ENCODE measurements around the gene MYL9.

Gene MYL9

GRCh38 chr20:36526521-36527011 lies 14.8 kb upstream of the MYL9 start:
- DNase-seq, result no peak

GRCh38 chr20:36527331-36528125 lies 13.8 kb upstream of the MYL9 start:
- no peak for DNase-seq

GRCh38 chr20:36528176-36528874 lies 13.0 kb upstream of the MYL9 start:
- DNase-seq, result no peak

- DNase-seq, result no peak
Observed at GRCh38 chr20:36528875-36529417, 12.4 kb upstream of the MYL9 start.

- DNase-seq, result no peak
Observed at GRCh38 chr20:36532388-36532787, 8.9 kb upstream of the MYL9 start.

- no peak for DNase-seq
Observed at GRCh38 chr20:36532822-36533221, 8.5 kb upstream of the MYL9 start.

- DNase-seq, result no peak
Observed at GRCh38 chr20:36538026-36538722, 3.1 kb upstream of the MYL9 start.

- DNase-seq, result no peak
Observed at GRCh38 chr20:36540551-36541211, 638 bp upstream of the MYL9 start.

- peak; percentile 58 for DNase-seq
Observed at GRCh38 chr20:36541768-36542488, 609 bp downstream of the MYL9 start.

- DNase-seq, result no peak
Observed at GRCh38 chr20:36542516-36543183, 1.3 kb downstream of the MYL9 start.

GRCh38 chr20:36543184-36544133 lies 2.1 kb downstream of the MYL9 start:
- peak; percentile 44 for DNase-seq

- peak; percentile 23 for DNase-seq
Observed at GRCh38 chr20:36544134-36545018, 3.1 kb downstream of the MYL9 start.

GRCh38 chr20:36546111-36546736 lies 4.9 kb downstream of the MYL9 start:
- no peak for DNase-seq

- DNase-seq, result no peak
Observed at GRCh38 chr20:36547186-36548005, 6.1 kb downstream of the MYL9 start.

- no peak for DNase-seq
Observed at GRCh38 chr20:36548006-36548315, 6.6 kb downstream of the MYL9 start.

GRCh38 chr20:36548704-36549627 lies 7.6 kb downstream of the MYL9 start:
- no peak for DNase-seq

GRCh38 chr20:36549628-36549941 lies 8.3 kb downstream of the MYL9 start:
- no peak for DNase-seq

All from fibroblast of skin of abdomen (primary cell).